ENCODE measurements around the gene CBX8. TPM values are rescaled to one million over a fixed set of nuclear protein-coding genes. Genes with fewer than 3 reads are reported as not detected.

Gene CBX8
- total RNA-seq, 3 donors from 2014 or later (not counting 1 experiment from before 2014, with no cell fraction given): 4.0 to 6.4 (median 5.8) TPM

DNA sequence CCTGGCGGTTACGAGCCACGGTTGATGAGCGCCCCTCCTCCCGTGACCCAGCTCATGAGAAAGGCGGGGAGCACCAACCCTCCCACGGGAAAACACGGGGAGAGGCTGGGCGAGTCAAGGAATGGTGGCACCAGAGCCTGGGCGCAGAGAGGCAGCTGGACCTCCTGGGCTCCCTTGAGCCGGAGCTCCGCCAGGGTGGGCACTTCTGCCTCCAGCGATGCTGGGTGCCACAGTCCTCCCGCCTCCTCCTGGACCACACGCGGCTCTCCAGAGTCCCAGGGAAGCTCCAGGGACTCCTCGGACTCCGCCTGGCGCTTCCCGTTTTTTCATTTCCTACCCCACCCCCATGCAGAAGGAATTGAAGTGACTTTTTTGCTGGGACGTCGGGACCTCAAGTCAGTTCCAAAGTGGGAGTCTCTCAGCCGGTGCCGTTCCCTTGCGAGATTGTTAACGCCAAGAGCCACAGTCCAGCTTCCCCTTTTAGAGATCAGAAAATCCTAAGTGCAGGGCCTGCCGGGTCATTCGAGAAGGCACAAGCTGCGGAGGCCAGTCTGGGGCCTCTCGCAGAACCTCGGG, 6.6 kb upstream of the CBX8 start:
- no peaks in the 10 kb centered on the region for H3K36me3 ChIP-seq (ENCODE audit: control insufficient read depth, insufficient read depth, low read length)
- H3K4me1 ChIP-seq (ENCODE audit: control insufficient read depth, insufficient read depth, low read length): peaks cover 63% of the 10 kb centered on the region
- peaks cover 6% of the 10 kb centered on the region for H3K36me3 Mint-ChIP-seq
- peaks cover 64 to 69% of the 10 kb centered on the region in 2 donors for H3K27me3 Mint-ChIP-seq (ENCODE audit: low read depth in 2 of 2)
- no peaks in the 10 kb centered on the region for H3K9me3 Mint-ChIP-seq
- intact Hi-C loops (cut with micrococcal nuclease): loop anchor here (5.0 kb wide), 2 partner anchors 1594 to 1671 kb away; partner anchors contain the start of genes BAHCC1 and TMC8
- H3K4me1 Mint-ChIP-seq: peaks cover 30 to 49% of the 10 kb centered on the region in 2 donors
- no peak for ATAC-seq
- H3K4me3 Mint-ChIP-seq: peak overlapping the region; percentile 56
- H3K27ac Mint-ChIP-seq: peak overlapping the region; percentile 36 to 75
- TF ChIP-seq, protein P1, sequence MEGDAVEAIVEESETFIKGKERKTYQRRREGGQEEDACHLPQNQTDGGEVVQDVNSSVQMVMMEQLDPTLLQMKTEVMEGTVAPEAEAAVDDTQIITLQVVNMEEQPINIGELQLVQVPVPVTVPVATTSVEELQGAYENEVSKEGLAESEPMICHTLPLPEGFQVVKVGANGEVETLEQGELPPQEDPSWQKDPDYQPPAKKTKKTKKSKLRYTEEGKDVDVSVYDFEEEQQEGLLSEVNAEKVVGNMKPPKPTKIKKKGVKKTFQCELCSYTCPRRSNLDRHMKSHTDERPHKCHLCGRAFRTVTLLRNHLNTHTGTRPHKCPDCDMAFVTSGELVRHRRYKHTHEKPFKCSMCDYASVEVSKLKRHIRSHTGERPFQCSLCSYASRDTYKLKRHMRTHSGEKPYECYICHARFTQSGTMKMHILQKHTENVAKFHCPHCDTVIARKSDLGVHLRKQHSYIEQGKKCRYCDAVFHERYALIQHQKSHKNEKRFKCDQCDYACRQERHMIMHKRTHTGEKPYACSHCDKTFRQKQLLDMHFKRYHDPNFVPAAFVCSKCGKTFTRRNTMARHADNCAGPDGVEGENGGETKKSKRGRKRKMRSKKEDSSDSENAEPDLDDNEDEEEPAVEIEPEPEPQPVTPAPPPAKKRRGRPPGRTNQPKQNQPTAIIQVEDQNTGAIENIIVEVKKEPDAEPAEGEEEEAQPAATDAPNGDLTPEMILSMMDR (IDR thresholded peaks at IDR 0.05): no peak
- peaks cover 98% of the 10 kb centered on the region for H3K27me3 ChIP-seq (ENCODE audit: control insufficient read depth, insufficient read depth, low read length)
- 11% methylated on average over 31 of the region's 31 CpGs for WGBS (ENCODE audit: insufficient coverage)
- peaks cover 18% of the 10 kb centered on the region for H3K9me3 ChIP-seq (ENCODE audit: control insufficient read depth, insufficient read depth, low read length)
- H3K27ac ChIP-seq (ENCODE audit: low read length): no peak overlapping the region
- no peak overlapping the region for H3K4me3 ChIP-seq (ENCODE audit: low read length)
- no peak for DNase-seq

DNA sequence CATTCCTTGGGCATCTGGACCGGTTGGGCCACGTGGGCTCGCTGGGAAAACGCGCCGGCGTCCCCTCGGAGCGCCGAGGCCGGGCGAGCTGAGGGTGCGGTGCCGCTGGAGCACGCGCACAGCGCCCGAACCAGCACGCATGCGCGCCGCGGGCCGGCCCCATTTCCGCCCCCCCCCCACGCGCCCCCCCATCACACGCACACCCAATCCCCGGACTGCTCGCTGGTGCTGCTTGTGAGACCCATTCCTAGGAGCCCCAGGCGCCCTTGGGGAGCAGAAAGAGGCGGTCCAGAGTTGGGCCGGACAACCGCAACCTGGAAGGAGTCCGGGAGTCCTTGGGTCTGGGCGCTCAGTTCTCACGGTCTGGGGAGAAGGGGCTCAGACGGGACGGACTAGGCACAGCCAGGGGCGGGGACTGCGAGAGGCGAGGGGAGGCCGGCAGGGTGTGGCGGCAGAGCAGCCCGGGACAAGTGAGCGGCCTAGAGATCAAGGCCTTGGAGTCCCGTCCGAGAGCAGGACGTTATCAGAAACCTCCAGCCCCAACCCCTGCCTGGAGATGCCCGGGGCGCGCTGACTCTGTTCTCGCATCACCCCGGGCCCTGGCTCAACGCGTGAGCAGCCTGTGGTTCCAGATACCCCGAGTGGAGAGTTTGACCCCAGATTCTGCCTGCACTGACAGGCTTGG, 6.0 kb upstream of the CBX8 start:
- intact Hi-C loops (cut with micrococcal nuclease): loop anchor here (5.0 kb wide), 2 partner anchors 1594 to 1671 kb away; partner anchors contain the start of genes BAHCC1 and TMC8
- Mint-ChIP-seq H3K27me3 (ENCODE audit: low read depth in 2 of 2) (peaks cover 63 to 65% of the 10 kb centered on the region in 2 donors), H3K27ac (no peak overlapping the region), H3K9me3 (no peaks in the 10 kb centered on the region), H3K4me1 (peaks cover 33 to 53% of the 10 kb centered on the region in 2 donors), H3K36me3 (peaks cover 6% of the 10 kb centered on the region), H3K4me3 (no peak overlapping the region)
- peaks cover 18% of the 10 kb centered on the region for H3K9me3 ChIP-seq (ENCODE audit: control insufficient read depth, insufficient read depth, low read length)
- DNase-seq: peak in 1 of 2 donors; percentile 44
- H3K36me3 ChIP-seq (ENCODE audit: control insufficient read depth, insufficient read depth, low read length): no peaks in the 10 kb centered on the region
- H3K27ac ChIP-seq (ENCODE audit: low read length): no peak overlapping the region
- H3K4me3 ChIP-seq (ENCODE audit: low read length): no peak overlapping the region
- peaks cover 70% of the 10 kb centered on the region for H3K4me1 ChIP-seq (ENCODE audit: control insufficient read depth, insufficient read depth, low read length)
- 10% methylated on average over 54 of the region's 57 CpGs for WGBS (ENCODE audit: insufficient coverage)
- ATAC-seq: no peak
- H3K27me3 ChIP-seq (ENCODE audit: control insufficient read depth, insufficient read depth, low read length): peaks cover 98% of the 10 kb centered on the region
- TF ChIP-seq, protein P1 (IDR thresholded peaks at IDR 0.05): no peak

DNA sequence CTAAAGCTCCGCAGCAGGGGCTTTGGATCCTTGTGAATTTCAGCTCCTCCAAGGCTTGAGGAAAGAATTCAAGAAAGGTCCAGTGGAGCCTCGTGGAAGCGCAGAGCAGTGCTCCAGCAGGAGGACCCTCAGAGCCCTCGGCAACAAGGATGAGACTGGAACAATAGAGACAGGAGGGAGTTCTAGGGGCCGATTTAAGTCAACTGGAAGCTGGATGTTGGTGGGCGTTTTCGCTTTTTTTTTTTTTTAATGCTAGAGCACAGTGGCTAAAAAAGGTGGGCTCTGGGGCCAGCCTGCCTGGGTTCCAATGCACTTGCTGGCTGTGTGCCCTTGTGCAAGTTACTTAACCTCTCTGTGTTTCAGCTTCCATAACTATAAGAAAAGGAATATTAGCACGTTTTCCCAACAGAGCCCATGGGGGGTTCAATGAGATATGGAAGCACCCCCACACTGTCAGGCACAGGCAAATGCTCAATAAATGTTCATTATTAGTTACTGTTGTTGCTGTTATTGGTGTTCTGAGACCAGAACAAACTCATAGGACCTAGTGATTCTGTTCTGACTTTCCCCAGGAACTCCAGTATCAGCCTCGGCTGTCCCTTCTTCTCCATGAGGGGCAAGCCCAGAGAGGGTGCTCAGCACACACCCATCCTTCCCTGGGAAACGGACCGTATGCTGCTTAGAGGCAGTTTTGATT, 5.3 kb upstream of the CBX8 start:
- H3K9me3 Mint-ChIP-seq: no peaks in the 10 kb centered on the region
- peaks cover 92% of the 10 kb centered on the region for H3K27me3 ChIP-seq (ENCODE audit: control insufficient read depth, insufficient read depth, low read length)
- H3K36me3 Mint-ChIP-seq: peaks cover 6% of the 10 kb centered on the region
- peaks cover 58 to 59% of the 10 kb centered on the region in 2 donors for H3K27me3 Mint-ChIP-seq (ENCODE audit: low read depth in 2 of 2)
- H3K27ac Mint-ChIP-seq: peak overlapping the region; percentile 51 to 78
- H3K36me3 ChIP-seq (ENCODE audit: control insufficient read depth, insufficient read depth, low read length): no peaks in the 10 kb centered on the region
- TF ChIP-seq, protein P1 (IDR thresholded peaks at IDR 0.05): no peak
- H3K27ac ChIP-seq (ENCODE audit: low read length): no peak overlapping the region
- peak overlapping the region; percentile 49 for H3K4me3 Mint-ChIP-seq
- ATAC-seq (no peak), DNase-seq (no peak)
- H3K9me3 ChIP-seq (ENCODE audit: control insufficient read depth, insufficient read depth, low read length): peaks cover 18% of the 10 kb centered on the region
- intact Hi-C loops (cut with micrococcal nuclease): loop anchor here (5.0 kb wide), 2 partner anchors 1595 to 1670 kb away; partner anchors contain the start of genes BAHCC1 and TMC8
- peaks cover 72% of the 10 kb centered on the region for H3K4me1 ChIP-seq (ENCODE audit: control insufficient read depth, insufficient read depth, low read length)
- WGBS (ENCODE audit: insufficient coverage): 31% methylated on average over 10 of the region's 11 CpGs
- H3K4me1 Mint-ChIP-seq: peaks cover 33 to 53% of the 10 kb centered on the region in 2 donors
- H3K4me3 ChIP-seq (ENCODE audit: low read length): no peak overlapping the region

Measured in natural killer cell (primary cell).